Measurements from ENCODE around the gene EEF1AKMT1. TPM values are rescaled to one million over a fixed set of nuclear protein-coding genes. Genes with fewer than 3 reads are reported as not detected.
"Not testable (repeated sequence)": the region's sequence is repeated elsewhere in the genome, so short reads cannot be mapped to it uniquely, and the experiment has no call there.

EEF1AKMT1 gene
- polyA plus RNA-seq, 6 donors from 2014 or later = 5.5 to 14.8 (median 12.2) TPM

DNA sequence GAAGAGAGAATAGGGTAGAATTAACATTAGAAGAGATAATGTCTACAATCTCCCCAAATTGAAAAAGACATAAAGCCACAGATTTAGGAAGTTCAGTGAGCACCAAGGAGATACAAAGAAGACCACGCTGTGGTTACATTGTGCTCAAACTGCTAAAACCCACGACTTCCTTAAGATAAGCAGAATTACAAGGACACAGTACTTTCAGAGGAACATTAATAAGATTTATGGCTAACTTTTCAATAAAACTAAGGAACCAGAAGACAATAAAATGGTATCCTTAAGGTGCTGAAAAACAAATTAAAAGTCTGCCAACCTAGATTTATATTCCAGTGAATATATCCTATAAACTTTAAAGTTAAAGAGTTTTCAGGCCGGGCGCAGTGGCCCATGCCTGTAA, 77.7 kb downstream of the EEF1AKMT1 start:
- H3K36me3 Mint-ChIP-seq = peaks cover 0 to 4% of the 10 kb centered on the region in 2 donors
- no peak overlapping the region for H3K4me3 Mint-ChIP-seq
- ATAC-seq (ENCODE audit: low read depth in 2 of 2) = no peak
- H3K4me1 Mint-ChIP-seq = no peaks in the 10 kb centered on the region
- no peak for DNase-seq
- H3K27ac Mint-ChIP-seq = no peak overlapping the region
- H3K9me3 Mint-ChIP-seq = no peaks in the 10 kb centered on the region
- H3K27me3 Mint-ChIP-seq = peaks cover 15 to 28% (median 27%) of the 10 kb centered on the region in 3 donors

DNA sequence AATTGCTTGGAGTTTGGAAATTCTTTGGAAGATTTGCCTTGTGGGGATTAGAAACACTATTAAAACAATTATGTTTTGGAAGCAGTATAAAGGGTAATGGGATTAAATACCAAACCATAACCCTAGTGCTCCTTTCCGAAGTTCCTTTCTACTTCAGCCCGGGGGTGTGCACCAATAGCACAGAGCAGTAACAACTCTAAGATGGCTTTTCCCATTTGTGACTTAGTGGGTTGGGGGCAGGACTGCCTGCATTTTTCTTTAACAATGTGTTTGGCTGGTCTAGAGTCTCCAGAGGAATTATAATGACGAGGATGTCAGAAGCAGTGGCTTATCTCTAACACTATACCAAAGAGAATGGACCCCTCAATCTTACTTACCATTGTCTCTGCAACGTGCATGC, 82.1 kb downstream of the EEF1AKMT1 start:
- no peak overlapping the region for H3K27ac Mint-ChIP-seq
- H3K36me3 Mint-ChIP-seq = peaks cover 0 to 10% of the 10 kb centered on the region in 2 donors

DNA sequence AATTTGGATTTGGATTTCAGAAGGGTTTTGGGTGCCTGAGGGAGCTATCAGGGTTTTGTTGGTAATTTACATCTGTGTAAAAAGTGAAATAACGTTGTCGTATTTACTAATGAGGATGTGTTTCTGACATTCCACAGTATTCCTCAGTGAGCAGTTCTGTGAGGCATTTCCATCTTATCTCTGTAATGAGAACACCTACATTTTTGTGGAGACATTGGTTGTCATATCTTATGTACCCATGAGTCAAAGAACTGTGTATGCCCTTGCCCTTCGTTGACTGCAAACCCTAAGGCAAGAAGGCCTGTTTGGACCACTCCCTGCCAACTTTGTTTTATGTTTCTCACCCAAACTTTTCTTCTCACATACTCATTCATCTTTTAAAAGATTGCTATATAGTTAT, 84.5 kb downstream of the EEF1AKMT1 start:
- H3K4me1 Mint-ChIP-seq = no peaks in the 10 kb centered on the region
- no peaks in the 10 kb centered on the region for H3K9me3 Mint-ChIP-seq
- H3K27me3 Mint-ChIP-seq = no peaks in the 10 kb centered on the region
- no peak overlapping the region for H3K4me3 Mint-ChIP-seq
- H3K27ac Mint-ChIP-seq = no peak overlapping the region
- peaks cover 0 to 10% of the 10 kb centered on the region in 2 donors for H3K36me3 Mint-ChIP-seq
- ATAC-seq (ENCODE audit: low read depth in 2 of 2) (no peak), DNase-seq (no peak)

More for the DNA sequence above, 82.1 kb downstream of the EEF1AKMT1 start:
- peaks cover 0 to 11% (median 5%) of the 10 kb centered on the region in 3 donors for H3K27me3 Mint-ChIP-seq
- ATAC-seq (ENCODE audit: low read depth in 2 of 2) (no peak), DNase-seq (no peak)
- H3K4me3 Mint-ChIP-seq = no peak overlapping the region
- no peaks in the 10 kb centered on the region for H3K4me1 Mint-ChIP-seq
- no peaks in the 10 kb centered on the region for H3K9me3 Mint-ChIP-seq

DNA sequence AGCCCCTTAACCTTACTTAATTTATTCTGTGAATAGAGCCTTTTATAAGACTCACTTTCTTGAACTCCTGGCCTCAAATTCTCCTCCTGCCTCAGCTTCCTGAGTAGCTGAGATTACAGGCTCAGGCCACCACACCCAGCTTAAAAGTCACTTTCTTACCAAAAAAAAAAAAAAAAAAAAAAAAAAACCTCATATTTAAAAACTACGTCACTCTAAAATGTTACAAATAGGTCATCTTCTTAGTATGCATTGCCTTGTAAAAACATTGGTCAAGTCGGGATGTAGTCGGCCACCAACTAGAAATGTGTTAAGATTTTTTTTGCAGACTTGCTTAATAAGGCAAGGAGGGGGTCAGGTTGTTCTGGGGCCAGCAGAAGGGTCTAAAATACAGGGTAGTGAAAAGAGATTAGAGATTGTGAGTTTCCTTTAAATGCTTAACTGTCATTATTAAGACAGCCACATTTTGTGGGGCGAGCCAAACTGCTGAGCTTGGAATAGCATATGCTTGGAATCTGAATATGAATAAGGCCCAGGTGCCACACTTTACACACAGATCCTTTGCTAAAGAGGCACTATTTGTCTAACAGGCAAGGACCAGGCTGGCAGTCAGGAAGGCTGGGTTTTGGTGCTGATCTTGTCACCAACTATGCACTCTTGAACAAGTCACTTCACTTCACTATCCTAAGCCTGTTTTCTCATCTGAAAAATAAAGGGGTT, 86.7 kb downstream of the EEF1AKMT1 start:
- Mint-ChIP-seq H3K9me3 (no peaks in the 10 kb centered on the region), H3K4me3 (no peak overlapping the region), H3K4me1 (no peaks in the 10 kb centered on the region), H3K36me3 (peaks cover 0 to 10% of the 10 kb centered on the region in 2 donors), H3K27ac (no peak overlapping the region), H3K27me3 (no peaks in the 10 kb centered on the region)
- DNase-seq (no peak), ATAC-seq (ENCODE audit: low read depth in 2 of 2) (no peak)

DNA sequence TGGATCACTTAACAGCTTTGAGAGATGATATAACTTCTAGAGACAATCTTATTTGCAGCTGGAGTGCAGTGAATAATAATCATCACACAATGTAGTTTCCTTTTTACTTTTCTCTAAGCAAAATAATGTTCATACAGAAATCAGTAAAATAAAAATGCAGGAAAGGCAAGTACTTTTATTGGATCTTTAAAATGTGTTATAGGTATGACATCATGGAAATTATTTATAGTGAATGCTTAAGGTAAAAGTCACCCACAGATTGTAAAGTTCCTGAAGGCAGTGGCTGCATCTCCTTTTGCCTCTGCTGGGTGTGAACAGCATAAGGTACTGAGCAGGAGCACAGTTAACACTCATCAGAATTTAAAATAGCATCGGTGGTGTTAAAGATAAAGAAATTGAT, 87.6 kb downstream of the EEF1AKMT1 start:
- Mint-ChIP-seq H3K27me3 (no peaks in the 10 kb centered on the region), H3K36me3 (peaks cover 0 to 10% of the 10 kb centered on the region in 2 donors), H3K27ac (no peak overlapping the region), H3K9me3 (no peaks in the 10 kb centered on the region), H3K4me1 (no peaks in the 10 kb centered on the region), H3K4me3 (no peak overlapping the region)
- DNase-seq (no peak), ATAC-seq (ENCODE audit: low read depth in 2 of 2) (no peak)

DNA sequence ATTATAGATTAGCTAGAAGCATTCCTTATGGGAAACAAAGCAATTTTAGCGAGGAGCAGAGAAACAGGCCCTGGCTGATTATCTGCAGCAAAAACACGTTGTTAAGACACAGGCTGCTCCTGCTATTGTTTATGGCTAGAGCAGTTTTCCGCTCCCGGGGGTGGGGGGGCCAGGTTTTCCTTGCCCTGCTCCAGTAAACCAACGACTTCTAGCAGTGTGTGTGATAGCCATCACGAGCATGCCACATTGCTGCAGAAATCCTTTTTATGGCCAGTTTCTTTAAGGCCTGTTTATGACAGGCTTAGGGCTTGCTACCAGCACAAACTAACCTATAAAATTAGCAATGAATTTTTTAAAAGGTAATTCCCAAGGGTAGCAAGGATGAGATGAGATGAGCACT, 88.7 kb downstream of the EEF1AKMT1 start:
- no peak for DNase-seq
- no peak for ATAC-seq (ENCODE audit: low read depth in 2 of 2)
- no peaks in the 10 kb centered on the region for H3K27me3 Mint-ChIP-seq
- H3K27ac Mint-ChIP-seq = no peak overlapping the region
- H3K4me3 Mint-ChIP-seq = no peak overlapping the region
- peaks cover 8 to 15% of the 10 kb centered on the region in 2 donors for H3K36me3 Mint-ChIP-seq
- H3K9me3 Mint-ChIP-seq = no peaks in the 10 kb centered on the region
- H3K4me1 Mint-ChIP-seq = no peaks in the 10 kb centered on the region

DNA sequence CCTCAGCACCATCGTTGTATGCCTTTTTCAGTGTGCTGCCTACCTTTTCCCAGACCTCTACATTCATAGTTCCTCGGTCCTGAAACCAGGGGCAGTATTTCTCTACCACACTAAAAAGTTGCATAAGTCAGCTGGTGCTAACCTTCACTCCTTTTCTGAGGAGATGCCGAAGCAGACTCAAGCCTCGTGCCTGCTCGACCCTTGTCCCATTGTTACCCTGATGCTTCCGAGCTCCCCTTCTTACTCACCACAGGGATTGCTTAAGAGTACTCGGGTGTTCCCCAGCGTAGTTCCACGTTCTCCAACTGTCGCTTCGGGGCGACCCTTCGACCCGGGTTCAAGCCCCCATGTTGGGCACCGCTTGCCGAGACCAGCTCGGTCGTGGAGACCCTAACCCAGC, 89.2 kb downstream of the EEF1AKMT1 start:
- Mint-ChIP-seq H3K27me3 (no peaks in the 10 kb centered on the region), H3K36me3 (peaks cover 8 to 10% of the 10 kb centered on the region in 2 donors), H3K4me3 (no peak overlapping the region), H3K27ac (no peak overlapping the region), H3K4me1 (no peaks in the 10 kb centered on the region), H3K9me3 (no peaks in the 10 kb centered on the region)
- no peak for ATAC-seq (ENCODE audit: low read depth in 2 of 2)
- DNase-seq = no peak

DNA sequence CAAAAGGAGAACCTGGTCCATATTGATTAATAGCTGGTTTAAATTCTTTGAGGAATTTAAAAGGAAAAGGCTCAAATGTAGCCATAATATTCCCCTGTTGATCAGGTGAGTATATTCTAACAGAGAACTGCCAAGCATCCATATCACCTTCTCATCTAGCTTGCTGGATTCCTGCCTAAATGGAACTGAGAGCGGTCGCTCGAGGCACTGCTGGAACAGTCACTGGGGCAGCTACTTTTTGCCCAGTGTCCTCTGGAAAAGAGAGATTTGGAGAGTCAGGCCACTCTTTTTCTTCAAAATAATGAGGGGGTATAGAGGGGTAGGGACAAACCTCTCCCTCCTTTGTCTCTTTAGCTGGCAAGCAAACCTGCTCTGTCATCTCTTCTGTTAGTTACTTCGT, 89.7 kb downstream of the EEF1AKMT1 start:
- Mint-ChIP-seq H3K9me3 (no peaks in the 10 kb centered on the region), H3K27me3 (no peaks in the 10 kb centered on the region), H3K4me3 (no peak overlapping the region), H3K27ac (no peak overlapping the region), H3K36me3 (peaks cover 6 to 8% of the 10 kb centered on the region in 2 donors), H3K4me1 (no peaks in the 10 kb centered on the region)
- ATAC-seq (ENCODE audit: low read depth in 2 of 2) (no peak), DNase-seq (no peak)

DNA sequence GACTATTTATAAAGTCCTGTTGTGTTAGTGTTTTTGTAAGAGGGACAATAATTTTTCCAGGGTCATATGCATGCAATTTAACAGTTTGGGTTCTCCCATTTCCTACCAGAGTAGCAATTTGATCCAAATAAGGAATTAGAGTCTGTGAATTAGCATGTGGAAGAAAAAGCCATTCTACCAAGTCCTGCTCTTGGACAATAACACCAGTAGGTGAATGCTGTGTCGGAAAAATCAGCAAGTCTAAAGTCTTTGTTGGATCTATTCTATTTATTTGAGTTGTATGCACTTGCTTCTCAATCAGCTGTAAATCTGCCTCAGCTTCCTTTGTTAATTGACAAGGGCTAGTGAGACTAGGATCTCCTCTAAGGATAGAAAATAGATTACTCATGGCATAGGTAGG, 91.7 kb downstream of the EEF1AKMT1 start:
- Mint-ChIP-seq H3K9me3 (no peaks in the 10 kb centered on the region), H3K4me3 (no peak overlapping the region), H3K4me1 (no peaks in the 10 kb centered on the region), H3K27ac (no peak overlapping the region), H3K27me3 (no peaks in the 10 kb centered on the region), H3K36me3 (peaks cover 6 to 8% of the 10 kb centered on the region in 2 donors)
- ATAC-seq (ENCODE audit: low read depth in 2 of 2) (no peak), DNase-seq (no peak)

DNA sequence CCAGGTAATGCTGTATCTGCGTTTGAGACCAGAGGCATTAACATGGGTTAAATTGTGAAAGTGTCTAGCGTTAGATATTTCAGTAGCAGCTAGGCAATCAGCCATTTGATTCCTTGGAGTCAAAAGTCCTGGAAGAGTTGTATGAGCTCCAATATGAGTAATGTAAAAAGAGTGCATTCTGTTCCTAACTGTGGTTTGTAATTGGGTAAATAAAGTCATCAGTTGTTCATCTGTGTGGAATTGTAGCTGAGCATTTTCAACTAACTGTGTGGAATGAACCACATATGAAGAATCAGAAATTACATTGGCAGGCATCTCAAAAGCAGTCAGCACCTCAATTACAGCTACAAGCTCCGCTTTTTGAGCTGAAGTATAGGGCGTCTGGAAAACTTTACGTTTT, 92.3 kb downstream of the EEF1AKMT1 start:
- not testable (repeated sequence) for H3K27me3 Mint-ChIP-seq; DNase-seq; H3K27ac Mint-ChIP-seq; H3K9me3 Mint-ChIP-seq; H3K4me1 Mint-ChIP-seq; H3K36me3 Mint-ChIP-seq; ATAC-seq (ENCODE audit: low read depth in 2 of 2); H3K4me3 Mint-ChIP-seq

DNA sequence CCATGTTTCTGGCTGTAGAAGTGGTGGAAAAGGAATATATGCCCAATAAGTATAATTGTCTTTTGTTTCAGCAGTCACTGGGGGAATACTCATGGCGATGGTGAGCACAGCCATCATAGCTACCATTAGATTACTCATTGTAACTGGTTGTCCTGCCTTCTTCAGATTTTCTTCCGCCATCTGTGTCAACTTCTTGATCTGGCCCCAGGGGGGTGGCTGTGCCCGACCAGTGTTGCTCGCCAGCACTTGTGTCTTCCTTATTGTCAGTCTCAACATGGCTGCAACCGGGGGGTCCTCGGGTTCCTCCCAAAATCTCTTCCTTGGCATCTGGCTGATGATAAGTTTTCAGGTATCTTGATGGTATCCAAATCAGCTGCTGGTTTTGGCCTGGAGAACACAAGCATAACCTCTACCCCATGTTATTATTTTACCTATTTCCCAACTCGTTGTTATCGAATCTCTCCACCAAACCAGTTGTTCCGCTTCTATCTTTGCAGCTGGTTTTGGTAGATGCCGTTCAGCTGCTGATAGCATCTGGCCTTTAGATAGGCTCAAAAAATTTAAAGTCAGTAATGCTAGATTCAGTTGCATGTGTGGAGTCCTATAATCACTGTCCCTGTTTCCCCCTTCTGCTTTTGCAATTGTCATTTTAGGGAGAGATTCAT, 93.2 kb downstream of the EEF1AKMT1 start:
- peaks cover 6 to 8% of the 10 kb centered on the region in 2 donors for H3K36me3 Mint-ChIP-seq
- no peaks in the 10 kb centered on the region for H3K9me3 Mint-ChIP-seq
- no peak for ATAC-seq (ENCODE audit: low read depth in 2 of 2)
- no peak overlapping the region for H3K27ac Mint-ChIP-seq
- no peak for DNase-seq
- H3K27me3 Mint-ChIP-seq = no peaks in the 10 kb centered on the region
- no peaks in the 10 kb centered on the region for H3K4me1 Mint-ChIP-seq
- no peak overlapping the region for H3K4me3 Mint-ChIP-seq

DNA sequence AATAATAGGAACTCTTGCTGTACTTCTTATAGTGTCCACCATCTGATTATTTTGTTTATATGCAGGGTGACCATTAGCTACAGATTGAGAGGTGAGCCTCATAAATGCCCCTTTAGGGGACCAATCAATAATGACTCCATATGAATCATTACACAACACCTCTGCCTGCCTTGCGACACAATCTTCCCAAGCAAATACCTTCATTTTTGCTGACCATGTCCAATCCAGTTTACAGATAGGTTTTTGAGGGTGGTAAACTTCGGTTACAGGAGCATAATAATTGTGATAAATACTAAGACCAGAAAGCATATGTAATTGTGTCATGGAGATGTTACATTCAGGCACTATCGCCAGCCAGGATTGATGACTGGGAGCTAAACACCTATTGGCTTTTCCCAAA, 93.9 kb downstream of the EEF1AKMT1 start:
- ATAC-seq (ENCODE audit: low read depth in 2 of 2) (no peak), DNase-seq (no peak)
- no peak overlapping the region for H3K27ac Mint-ChIP-seq
- H3K4me1 Mint-ChIP-seq = no peaks in the 10 kb centered on the region
- H3K9me3 Mint-ChIP-seq = no peaks in the 10 kb centered on the region
- no peaks in the 10 kb centered on the region for H3K27me3 Mint-ChIP-seq
- H3K36me3 Mint-ChIP-seq = peaks cover 6 to 8% of the 10 kb centered on the region in 2 donors
- no peak overlapping the region for H3K4me3 Mint-ChIP-seq
